Activated T-helper 1 cell treated with anti-CD3 and anti-CD28 coated beads, Interleukin-2, amount 50 U/mL, for 16 hours (primary cell): ENCODE data around the gene VAC14.

Experiments
- DNase-seq, 2 donors: peaks; one replicate each; pipeline ENCODE4 v3.0.0-alpha.2; 2020; ENCODE audit warnings: low read depth in 1 of 2, low spot score in 1 of 2

Gene VAC14

DNA sequence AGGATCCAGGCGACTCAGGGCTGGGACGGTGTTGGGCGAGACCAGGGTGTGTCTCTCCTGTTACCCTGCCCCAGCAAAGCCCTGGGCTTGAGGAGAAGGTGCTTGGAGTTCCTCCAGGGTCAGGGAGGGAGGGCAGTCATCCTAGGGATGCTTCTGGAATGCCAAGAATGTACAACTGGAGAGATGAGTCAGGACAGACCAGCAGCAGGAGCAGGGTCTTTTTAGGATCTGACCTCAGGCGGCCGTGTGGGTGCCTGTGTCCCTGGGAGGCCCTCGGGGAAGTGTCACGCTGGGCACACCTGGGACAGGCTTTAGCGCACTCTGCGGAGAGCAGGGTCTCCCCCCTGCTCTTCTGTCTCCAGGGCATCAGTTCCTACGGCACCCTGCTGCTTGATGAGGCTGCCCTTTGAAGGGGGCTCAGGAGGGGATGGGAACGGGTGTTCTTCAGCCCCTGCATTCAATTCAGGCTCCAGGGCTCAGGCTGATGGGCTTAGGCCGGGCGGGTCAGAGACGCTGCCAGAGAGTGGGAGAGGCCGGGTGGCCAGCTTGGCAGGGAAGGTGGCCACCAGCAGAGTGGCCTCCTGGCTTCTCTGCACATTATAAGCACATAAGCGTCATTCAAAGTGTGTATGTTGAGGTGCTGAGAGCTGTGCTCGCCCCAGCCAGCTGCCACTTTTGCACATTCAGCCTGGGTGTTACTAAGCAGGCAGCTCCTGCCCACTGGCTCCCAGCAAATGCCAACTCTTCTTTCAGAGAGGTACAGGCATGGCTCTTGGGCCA, 106.7 kb downstream of the VAC14 start:
- DNase-seq: no peak

DNA sequence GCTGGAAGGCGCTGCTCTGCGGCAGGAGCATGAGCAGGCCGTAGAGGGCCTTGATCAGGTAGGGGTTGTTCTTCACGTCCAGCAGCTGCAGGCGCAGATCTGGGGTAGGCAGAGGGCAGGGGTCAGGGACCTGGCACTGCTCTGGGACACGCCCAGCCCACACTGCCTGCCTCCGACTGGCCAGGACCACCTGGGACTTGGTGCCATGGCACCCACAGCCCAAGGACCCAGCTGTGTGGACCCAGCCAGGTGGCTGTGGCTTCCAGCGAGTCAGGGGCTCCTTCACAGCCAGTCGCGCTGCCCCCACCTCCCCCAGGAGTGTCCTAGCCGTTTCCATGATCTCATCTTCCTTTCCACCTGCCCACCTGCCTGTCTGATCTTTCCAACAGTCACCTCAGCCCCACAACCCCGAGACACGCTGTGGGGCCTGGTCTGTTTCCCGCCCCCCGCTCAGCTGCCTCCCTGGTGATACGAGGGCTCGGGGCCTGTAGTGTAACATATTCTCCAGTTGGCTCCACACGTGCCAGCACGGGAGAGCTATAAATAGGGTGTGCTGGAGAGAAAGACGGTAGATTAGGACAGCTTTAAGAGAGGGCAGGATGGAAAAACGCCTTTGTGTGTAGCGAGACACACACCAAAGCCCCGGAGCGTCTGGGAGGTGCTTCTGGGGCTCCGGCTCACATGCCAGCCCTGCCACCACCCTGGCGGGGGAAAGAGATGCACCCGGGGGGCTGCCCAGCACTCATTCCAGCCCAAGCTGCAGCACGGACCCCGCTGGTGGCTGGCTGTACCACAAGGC, 107.9 kb downstream of the VAC14 start:
- DNase-seq: no peak

DNA sequence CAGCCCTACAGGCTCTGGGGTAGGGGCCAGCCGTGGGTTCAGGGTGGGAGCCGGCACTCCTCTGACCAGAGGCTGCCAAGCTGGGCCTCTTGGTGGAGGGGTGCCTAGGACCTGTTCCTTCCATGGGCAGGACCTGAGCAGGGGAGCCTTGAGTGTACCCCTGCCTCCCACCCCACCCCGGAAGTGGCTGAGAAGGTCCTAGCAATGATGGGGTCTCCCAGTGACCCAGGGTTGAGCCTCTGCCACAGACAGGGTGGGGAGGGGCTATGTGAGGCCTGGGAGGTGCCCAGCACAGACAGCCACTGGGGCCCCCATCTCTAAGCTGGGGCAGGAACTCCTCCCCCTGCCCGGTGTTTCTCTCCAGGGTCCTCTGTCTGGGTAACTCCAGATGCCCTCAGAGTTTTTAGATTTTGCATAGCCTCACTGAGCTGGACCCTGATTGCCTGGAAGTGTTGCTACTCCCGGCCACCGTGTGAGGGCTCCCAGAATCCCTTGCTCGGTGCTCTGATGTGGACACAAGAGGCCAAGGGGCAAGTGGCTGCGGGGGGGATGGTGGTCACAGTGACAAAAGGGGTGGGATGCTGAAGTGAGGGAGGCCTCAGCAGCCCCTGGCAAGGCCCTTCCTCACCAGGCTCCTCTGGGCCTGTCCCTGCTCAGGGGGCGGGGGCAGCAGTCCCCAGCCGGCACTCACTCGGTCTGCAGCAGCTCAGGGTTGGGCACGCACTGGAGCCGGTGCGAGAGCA, 108.7 kb downstream of the VAC14 start:
- no peak for DNase-seq

DNA sequence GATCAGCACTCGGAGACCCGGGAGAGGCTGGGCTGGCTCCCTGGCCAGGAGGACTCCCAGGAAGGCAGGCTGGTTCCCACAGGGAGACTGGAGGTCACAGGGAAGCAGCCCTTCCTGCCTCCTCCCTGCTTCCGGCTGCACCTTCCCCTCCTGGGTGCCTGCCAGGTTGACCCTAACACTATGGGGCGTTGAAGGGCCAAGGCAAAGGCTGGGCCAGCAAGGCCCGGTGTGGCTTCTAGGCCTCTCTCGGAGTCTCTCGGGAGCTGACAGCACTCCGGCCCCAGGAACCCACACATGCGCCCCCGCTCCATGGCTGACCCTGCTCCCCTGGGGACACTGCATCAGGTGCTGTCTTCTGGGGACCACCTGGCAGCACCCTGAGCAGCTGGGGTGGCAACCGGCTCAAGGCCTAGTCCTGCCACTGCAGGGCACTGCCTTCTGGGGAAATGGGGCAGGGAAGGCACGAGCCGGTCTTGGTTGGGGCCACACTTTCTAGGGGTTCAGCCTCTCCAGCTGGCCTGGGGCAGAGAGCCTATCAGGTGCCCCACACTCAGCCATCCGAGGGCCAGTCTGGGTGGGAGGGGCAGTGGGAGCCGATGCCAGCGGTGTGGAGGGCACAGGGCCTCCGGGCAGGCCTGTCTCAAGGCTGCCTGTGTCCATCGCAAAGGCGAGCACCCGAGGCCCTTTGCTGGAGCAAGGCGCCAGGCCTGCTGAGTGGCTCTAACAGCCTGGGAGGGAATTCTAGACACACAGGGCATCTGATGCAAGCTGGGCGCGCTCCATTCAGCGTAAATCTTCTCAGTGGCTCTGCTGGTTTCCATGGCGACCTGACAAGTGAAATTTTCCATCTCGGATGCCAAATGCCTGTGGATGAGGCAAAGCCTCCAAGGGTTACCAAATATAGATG, 109.5 kb downstream of the VAC14 start:
- DNase-seq: no peak

DNA sequence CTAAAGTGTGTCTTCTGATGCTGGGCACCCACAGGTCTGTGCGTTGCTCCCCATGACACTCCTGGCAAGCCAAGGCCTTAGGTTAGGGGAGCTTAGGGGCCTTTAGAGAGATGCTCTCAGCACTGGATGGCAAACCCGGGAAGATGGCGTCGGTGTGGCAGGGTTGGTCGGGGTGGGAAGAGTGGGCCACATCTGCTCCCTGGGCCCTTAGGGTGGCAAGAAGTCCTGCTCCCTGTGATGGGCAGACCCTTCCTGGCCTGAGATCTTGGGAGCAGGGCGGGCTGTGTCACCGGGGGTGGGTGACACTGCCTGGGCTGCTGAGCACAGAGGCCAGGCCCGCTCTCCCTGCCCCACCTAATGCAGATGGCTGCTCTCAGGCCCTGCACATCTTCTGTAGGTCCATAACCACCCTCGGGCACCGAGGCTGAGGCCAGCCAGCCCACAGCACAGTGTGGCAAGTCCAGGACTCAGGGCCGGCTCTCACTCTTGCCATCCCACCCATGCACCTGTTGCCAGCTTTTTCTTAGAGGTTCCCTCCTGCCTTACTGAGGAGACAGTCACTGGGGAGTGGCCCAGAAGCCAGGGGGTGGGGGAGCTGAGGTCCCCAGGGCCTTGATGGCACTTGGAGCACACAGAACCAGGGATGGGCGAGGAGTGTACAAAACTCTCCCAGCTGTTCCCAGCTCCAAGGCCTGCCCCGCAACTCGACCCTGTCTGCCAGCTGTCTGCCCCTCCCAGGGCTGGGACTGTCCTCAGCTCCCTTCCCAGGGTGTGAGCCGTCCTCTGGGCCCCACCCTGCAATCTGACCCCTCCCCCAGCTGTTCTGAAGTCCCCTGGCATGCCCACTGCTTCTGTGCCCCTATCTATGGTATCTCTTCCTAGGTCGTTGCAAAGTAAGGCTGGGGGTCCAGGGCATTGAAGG, 110.7 kb downstream of the VAC14 start:
- no peak for DNase-seq

DNA sequence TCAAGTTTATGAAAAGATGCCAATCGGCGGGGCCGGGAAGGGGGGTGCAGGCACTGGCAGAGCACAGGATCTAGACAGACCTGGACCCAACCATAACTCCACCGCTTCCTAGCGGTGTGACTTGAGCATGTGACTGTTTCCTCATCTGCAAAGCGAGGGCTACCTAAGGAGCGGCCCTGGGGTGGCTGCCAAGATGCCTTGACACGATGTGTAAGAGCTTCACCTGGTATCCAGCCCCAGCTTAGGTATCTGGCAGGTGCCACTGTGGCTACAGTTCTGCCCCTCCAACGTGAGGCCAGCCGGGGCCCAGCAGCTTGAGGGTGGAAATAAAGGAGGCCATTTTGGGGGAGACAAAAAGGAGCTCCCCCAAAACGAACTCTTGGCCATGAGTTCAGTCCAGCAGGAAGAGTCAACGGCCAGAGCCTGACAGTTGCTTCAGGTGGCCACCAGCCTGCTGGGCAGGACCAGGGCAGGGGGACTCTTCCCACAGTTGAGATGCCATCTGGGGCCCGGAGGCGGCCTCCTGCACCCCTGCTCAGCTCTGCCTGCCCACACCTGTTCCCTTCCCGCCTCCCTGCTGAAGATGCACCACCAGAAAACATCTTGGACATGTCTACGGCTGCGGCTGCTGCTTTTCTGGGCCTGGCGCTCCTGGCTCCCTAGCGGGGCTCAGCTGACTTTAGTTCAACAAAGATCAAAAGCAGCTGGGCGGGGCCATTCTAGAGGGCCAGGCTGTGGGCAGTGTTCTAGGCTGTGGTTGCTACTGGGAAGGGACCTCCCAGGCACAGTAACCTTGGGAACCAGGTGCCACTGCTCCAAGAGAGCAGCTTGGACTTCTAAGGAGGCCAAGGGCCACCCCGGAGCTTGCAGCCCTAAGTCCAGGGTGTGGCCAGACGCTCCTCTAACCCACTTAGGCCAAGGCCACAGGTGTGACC, 111.7 kb downstream of the VAC14 start:
- DNase-seq: no peak

GRCh38 chr16:70688246-70688742, 112.7 kb downstream of the VAC14 start:
- DNase-seq: no peak

- DNase-seq: no peak
Measured at GRCh38 chr16:70687671-70688245, 113.2 kb downstream of the VAC14 start.

DNA sequence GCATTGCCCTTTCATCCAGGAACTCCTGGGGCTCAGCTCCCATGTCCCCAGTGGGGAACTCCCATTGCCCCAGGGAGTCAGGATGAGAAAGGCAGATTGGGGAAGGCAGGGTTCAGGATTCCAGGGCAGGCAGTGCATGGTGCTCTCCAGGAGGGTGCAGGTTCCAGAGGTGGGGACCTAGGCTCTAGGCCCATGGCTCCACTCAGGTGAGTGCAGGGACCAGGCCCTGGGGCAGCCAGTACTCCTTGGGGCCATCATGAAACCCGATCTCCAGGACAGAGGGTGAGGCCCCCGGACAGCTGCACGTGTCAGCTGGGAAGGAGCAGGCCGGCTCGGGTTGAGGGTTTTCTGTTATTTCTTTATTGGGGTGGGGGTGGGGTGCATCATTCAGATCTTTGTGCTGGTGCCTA, 113.9 kb downstream of the VAC14 start:
- no peak for DNase-seq

- DNase-seq: no peak
Measured at GRCh38 chr16:70686376-70687101, 114.4 kb downstream of the VAC14 start.

- no peak for DNase-seq
Measured at GRCh38 chr16:70685938-70686375, 115.0 kb downstream of the VAC14 start, which contains the start of gene MTSS2. TSS of gene MTSS2 (minus strand) at chr16:70686053. CDS start at chr16:70685791, 262 bp downstream.

- DNase-seq: no peak
Measured at GRCh38 chr16:70685061-70685937, 115.7 kb downstream of the VAC14 start.

DNA sequence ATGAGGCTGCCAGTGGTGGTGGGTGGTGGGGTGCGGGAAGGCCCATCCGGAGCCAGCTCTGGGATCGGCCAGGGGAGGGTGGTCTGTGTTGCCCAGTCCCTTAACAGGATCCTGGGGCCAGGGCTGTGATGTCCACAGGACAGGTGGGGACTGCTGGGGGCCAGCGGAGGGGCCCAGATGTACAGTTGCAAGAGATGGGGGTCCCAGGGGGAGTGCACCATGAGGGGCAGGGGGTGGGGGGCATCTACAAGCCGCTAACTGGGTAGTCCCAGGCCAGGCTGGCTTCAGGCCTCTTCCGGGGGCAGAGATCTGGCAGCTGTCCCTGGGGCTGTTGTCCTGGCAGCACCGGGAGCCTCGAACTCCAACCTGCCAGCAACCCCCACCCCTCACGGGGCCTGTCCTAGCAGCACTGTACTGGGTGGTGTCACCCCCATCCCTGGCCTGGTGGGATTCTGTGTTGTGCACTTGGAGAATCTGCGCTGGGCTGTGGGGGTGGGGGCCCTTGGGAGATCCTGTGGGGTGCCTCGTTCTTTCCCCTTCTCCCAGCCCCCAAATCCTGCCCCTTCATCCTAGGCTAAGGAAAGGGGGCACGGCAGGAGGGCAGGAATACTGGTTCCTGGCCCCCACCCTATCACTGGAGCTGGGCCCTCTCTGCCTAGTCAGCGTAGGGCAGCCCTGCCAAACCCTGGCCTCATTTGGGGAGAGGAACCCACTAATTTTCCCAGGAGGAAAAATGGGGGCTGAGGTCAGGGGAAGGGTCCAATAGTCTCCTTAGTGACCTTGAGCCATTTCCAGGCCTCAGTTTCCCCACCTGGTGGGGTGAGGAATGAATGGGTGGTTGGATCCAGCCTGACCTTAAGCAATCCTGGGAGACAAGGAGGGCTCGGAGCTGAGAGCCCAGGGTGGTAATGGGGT, 116.6 kb downstream of the VAC14 start:
- DNase-seq: no peak

- no peak for DNase-seq
Measured at GRCh38 chr16:70683146-70683944, 117.6 kb downstream of the VAC14 start.
